Lower leg skin (tissue), 3 donors: Measurements from ENCODE around the gene PIP5K1B.

Source experiments
- POLR2A ChIP-seq, 2 donors: fragments of 450-650 bp; IDR thresholded peaks; one replicate each; pipeline ENCODE4 v1.6.1; 2016 to 2017; ENCODE audit warnings: antibody characterized with exemption in 2 of 2, mild to moderate bottlenecking in 1 of 2, moderate library complexity in 1 of 2
- TF ChIP-seq, protein P1 (sequence below), 3 donors: fragments of 450-650 bp; IDR thresholded peaks; one replicate each; pipeline ENCODE4 v1.5.1; 2016; ENCODE audit warnings: antibody characterized with exemption in 3 of 3, mild to moderate bottlenecking in 3 of 3, moderate library complexity in 2 of 3

DNA sequence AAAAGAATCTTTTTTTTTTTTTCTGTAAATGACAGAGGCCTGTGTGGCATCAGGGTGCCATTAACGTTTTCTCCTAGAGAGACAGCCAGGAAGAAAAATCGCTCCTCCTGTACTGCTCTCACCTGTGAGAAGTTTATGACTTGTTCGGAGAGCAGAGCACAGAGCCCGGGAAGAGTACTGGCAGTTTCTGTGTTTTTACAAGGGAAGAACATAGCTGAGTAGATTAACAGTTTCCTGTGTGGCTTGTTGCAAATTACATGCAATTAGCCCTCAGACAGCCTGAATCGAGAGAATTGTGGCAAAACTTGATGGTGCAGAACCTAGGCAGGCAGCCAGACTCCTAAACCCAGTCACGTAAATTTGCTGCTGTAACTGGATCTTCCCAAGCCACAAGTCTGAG lies 276.7 kb downstream of the PIP5K1B start:
- TF ChIP-seq, protein P1, sequence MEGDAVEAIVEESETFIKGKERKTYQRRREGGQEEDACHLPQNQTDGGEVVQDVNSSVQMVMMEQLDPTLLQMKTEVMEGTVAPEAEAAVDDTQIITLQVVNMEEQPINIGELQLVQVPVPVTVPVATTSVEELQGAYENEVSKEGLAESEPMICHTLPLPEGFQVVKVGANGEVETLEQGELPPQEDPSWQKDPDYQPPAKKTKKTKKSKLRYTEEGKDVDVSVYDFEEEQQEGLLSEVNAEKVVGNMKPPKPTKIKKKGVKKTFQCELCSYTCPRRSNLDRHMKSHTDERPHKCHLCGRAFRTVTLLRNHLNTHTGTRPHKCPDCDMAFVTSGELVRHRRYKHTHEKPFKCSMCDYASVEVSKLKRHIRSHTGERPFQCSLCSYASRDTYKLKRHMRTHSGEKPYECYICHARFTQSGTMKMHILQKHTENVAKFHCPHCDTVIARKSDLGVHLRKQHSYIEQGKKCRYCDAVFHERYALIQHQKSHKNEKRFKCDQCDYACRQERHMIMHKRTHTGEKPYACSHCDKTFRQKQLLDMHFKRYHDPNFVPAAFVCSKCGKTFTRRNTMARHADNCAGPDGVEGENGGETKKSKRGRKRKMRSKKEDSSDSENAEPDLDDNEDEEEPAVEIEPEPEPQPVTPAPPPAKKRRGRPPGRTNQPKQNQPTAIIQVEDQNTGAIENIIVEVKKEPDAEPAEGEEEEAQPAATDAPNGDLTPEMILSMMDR (IDR thresholded peaks at IDR 0.05): no peak
- TF ChIP-seq POLR2A (IDR thresholded peaks at IDR 0.05): no peak
